Measurements from ENCODE around the gene DPP7. TPM values are rescaled to one million over a fixed set of nuclear protein-coding genes. Genes with fewer than 3 reads are reported as not detected.
"Not testable (repeated sequence)": the region's sequence is repeated elsewhere in the genome, so short reads cannot be mapped to it uniquely, and the experiment has no call there.

The DPP7 gene
- total RNA-seq, 2 donors from 2014 or later, result 20.1 to 30.6 TPM

DNA sequence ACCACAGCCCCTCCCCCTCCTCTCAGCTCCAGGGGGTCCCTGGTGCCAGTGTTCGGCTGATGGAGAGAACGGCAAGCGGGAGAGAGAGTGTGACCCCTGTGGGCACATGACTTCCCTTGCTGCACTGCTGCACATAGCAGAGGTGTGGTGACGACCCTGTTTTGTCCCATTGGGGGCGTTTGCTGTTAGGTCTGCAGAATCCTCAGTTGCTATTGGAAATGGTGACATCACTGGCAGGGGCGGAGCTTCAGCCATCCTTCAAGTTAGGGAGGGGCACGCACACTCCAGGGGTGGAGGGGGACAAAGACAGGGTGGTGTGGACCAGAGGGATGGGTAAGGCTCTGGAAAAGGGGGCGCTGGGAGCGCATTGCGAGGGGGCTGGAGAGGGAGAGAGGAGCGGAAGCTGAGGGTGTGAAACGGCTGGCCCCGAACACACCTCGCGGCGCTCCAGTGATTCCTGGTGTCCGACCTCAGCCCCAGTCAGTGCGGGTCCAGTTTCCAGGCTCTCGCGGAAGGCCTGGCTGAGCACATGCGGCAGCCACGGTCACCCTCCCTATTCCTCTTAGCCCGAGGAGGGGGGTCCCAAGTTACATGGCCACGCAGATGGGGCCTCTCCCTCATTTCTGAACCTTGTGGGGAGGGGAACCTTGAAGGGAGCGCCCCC, 23.7 kb upstream of the DPP7 start:
- TF ChIP-seq, protein P1, sequence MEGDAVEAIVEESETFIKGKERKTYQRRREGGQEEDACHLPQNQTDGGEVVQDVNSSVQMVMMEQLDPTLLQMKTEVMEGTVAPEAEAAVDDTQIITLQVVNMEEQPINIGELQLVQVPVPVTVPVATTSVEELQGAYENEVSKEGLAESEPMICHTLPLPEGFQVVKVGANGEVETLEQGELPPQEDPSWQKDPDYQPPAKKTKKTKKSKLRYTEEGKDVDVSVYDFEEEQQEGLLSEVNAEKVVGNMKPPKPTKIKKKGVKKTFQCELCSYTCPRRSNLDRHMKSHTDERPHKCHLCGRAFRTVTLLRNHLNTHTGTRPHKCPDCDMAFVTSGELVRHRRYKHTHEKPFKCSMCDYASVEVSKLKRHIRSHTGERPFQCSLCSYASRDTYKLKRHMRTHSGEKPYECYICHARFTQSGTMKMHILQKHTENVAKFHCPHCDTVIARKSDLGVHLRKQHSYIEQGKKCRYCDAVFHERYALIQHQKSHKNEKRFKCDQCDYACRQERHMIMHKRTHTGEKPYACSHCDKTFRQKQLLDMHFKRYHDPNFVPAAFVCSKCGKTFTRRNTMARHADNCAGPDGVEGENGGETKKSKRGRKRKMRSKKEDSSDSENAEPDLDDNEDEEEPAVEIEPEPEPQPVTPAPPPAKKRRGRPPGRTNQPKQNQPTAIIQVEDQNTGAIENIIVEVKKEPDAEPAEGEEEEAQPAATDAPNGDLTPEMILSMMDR (conservative IDR thresholded peaks at IDR 0.05), result peak; percentile 18
- no peaks in the 10 kb centered on the region for H3K9me3 ChIP-seq (ENCODE audit: control insufficient read depth, low read length)
- H3K36me3 Mint-ChIP-seq (ENCODE audit: low read depth), result no peaks in the 10 kb centered on the region
- 15 to 20% methylated on average over 13 to 25 of the region's 25 CpGs for WGBS, 2 experiments (ENCODE audit: insufficient coverage in 1 of 2, insufficient read length in 1 of 2)
- no peaks in the 10 kb centered on the region for H3K4me1 Mint-ChIP-seq
- H3K27me3 Mint-ChIP-seq (ENCODE audit: insufficient read depth), result peaks cover 87% of the 10 kb centered on the region
- peaks cover 95% of the 10 kb centered on the region for H3K27me3 ChIP-seq (ENCODE audit: control insufficient read depth, insufficient read depth, low read length, poor library complexity, severe bottlenecking)
- no peak overlapping the region for H3K27ac ChIP-seq (ENCODE audit: low read depth, low read length)
- H3K36me3 ChIP-seq (ENCODE audit: control insufficient read depth, insufficient read depth, low read length), result no peaks in the 10 kb centered on the region
- no peak overlapping the region for H3K9ac ChIP-seq (ENCODE audit: extremely low read depth, low read length, poor library complexity, severe bottlenecking)
- H3K9me3 Mint-ChIP-seq, result no peaks in the 10 kb centered on the region
- H3K27ac Mint-ChIP-seq, result no peak overlapping the region
- H3K4me3 Mint-ChIP-seq, result no peak overlapping the region
- H3K4me1 ChIP-seq (ENCODE audit: control insufficient read depth, insufficient read depth, low read length), result no peaks in the 10 kb centered on the region
- H3K4me3 ChIP-seq (ENCODE audit: low read length), result no peak overlapping the region
- DNase-seq, result peak; percentile 75

DNA sequence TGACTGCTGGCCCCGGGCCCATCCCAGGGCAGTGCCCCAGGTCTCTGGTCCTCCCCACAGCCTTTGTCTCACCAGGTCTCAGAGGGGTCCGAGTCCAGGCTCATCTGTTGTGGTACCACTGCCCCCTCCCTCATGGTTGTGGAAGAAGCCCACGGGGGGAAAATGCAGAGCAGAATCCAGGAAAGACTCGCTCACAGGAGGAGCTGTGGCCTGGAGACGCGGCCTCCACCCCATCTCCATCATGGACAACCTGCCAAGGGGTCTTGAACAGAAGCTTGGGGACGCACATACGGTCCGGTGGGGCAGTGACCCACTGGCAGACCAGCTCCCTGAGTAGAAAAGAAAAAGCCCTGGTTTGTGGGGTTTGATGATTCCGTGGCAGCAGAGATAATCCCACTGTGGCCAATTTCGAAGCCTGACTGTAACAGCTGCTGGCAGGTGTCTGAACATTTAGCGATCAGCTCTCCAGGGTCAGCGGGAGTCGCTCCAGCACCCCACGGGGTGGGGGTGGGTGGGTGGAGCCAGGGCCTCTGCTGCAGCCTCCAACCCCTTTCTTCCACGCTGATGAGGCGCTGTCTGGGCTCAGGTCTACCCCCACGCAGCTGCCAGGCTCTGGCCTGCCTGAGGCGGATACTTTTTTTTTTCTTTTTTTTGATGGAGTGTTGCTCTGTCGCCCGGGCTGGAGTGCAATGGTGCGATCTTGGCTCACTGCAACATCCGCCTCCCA, 22.5 kb upstream of the DPP7 start:
- Histone ChIP-seq H3K4me1 (ENCODE audit: control insufficient read depth, insufficient read depth, low read length) (no peaks in the 10 kb centered on the region), H3K9me3 (ENCODE audit: control insufficient read depth, low read length) (no peaks in the 10 kb centered on the region), H3K27me3 (ENCODE audit: control insufficient read depth, insufficient read depth, low read length, poor library complexity, severe bottlenecking) (peaks cover 90% of the 10 kb centered on the region), H3K27ac (ENCODE audit: low read depth, low read length) (no peak overlapping the region), H3K9ac (ENCODE audit: extremely low read depth, low read length, poor library complexity, severe bottlenecking) (no peak overlapping the region), H3K4me3 (ENCODE audit: low read length) (no peak overlapping the region), H3K36me3 (ENCODE audit: control insufficient read depth, insufficient read depth, low read length) (no peaks in the 10 kb centered on the region)
- Mint-ChIP-seq H3K27me3 (ENCODE audit: insufficient read depth) (peaks cover 83% of the 10 kb centered on the region), H3K4me1 (no peaks in the 10 kb centered on the region), H3K9me3 (no peaks in the 10 kb centered on the region), H3K36me3 (ENCODE audit: low read depth) (no peaks in the 10 kb centered on the region), H3K4me3 (no peak overlapping the region), H3K27ac (no peak overlapping the region)
- peak; percentile 31 for DNase-seq
- WGBS, 2 experiments (ENCODE audit: insufficient coverage in 1 of 2, insufficient read length in 1 of 2), result 80% methylated on average over 15 to 23 of the region's 23 CpGs
- TF ChIP-seq, protein P1 (conservative IDR thresholded peaks at IDR 0.05), result no peak

DNA sequence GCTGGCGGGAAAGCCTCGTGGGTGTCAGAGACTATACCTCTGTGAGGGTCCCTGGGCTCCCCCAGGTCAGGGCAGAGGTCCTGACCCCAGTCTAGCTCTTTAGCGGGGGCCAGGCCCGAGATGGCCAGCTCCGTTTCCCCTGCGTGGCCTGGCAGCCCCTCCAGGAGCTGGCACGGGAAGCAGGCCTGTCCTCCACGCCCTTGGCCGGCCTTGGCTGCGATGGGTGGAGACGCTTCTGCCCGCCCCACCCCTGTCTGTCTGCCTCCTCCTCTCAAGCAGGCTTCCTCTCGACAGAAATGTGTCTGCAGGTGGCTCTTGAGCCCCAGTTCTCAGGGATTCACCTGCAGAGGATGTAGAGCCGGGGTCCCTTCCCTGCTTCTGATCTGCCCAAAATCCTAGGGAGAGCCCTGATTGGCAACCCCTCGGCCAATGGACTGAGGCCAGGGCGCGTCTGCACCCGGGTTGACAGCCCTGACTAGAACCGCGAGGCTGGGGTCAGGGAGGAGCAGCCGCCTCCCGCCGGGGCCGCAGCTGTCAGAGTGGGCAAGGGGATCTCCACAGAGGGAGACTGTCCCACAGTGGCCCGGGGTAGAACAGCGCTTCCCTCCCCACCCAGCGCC, 21.8 kb upstream of the DPP7 start:
- 44 to 53% methylated on average over 22 to 27 of the region's 27 CpGs for WGBS, 2 experiments (ENCODE audit: insufficient coverage in 1 of 2, insufficient read length in 1 of 2)
- H3K9ac ChIP-seq (ENCODE audit: extremely low read depth, low read length, poor library complexity, severe bottlenecking), result no peak overlapping the region
- no peaks in the 10 kb centered on the region for H3K4me1 ChIP-seq (ENCODE audit: control insufficient read depth, insufficient read depth, low read length)
- no peak overlapping the region for H3K27ac ChIP-seq (ENCODE audit: low read depth, low read length)
- Mint-ChIP-seq H3K36me3 (ENCODE audit: low read depth) (no peaks in the 10 kb centered on the region), H3K27me3 (ENCODE audit: insufficient read depth) (peaks cover 78% of the 10 kb centered on the region), H3K4me3 (no peak overlapping the region), H3K9me3 (no peaks in the 10 kb centered on the region), H3K4me1 (no peaks in the 10 kb centered on the region), H3K27ac (no peak overlapping the region)
- peaks cover 83% of the 10 kb centered on the region for H3K27me3 ChIP-seq (ENCODE audit: control insufficient read depth, insufficient read depth, low read length, poor library complexity, severe bottlenecking)
- TF ChIP-seq, protein P1 (conservative IDR thresholded peaks at IDR 0.05), result no peak
- no peak overlapping the region for H3K4me3 ChIP-seq (ENCODE audit: low read length)
- DNase-seq, result peak; percentile 60
- no peaks in the 10 kb centered on the region for H3K36me3 ChIP-seq (ENCODE audit: control insufficient read depth, insufficient read depth, low read length)
- H3K9me3 ChIP-seq (ENCODE audit: control insufficient read depth, low read length), result no peaks in the 10 kb centered on the region

DNA sequence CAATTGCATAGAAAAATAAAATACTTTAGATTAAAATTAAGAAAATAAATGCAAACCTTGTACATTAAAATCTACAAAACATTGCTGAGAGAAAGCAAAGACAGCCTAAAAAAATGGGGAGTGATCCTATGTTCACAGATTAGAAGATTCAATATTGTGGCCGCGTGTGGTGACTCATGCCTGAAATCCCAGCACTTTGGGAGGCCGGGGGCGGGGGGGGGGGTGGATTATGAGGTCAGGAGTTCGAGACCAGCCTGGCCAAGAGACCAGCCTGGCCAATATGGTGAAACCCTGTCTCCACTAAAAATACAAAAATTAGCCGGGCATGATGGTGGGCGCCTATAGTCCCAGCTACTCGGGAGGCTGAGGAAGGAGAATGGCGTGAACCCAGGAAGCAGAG, 20.6 kb upstream of the DPP7 start:
- not testable (repeated sequence) for H3K27ac Mint-ChIP-seq; H3K4me1 ChIP-seq (ENCODE audit: control insufficient read depth, insufficient read depth, low read length); H3K27ac ChIP-seq (ENCODE audit: low read depth, low read length); H3K9ac ChIP-seq (ENCODE audit: extremely low read depth, low read length, poor library complexity, severe bottlenecking); H3K4me3 Mint-ChIP-seq; H3K9me3 ChIP-seq (ENCODE audit: control insufficient read depth, low read length); DNase-seq; H3K36me3 ChIP-seq (ENCODE audit: control insufficient read depth, insufficient read depth, low read length); H3K4me3 ChIP-seq (ENCODE audit: low read length); H3K9me3 Mint-ChIP-seq; H3K36me3 Mint-ChIP-seq (ENCODE audit: low read depth); H3K4me1 Mint-ChIP-seq
- WGBS, 2 experiments (ENCODE audit: insufficient coverage in 1 of 2, insufficient read length in 1 of 2), result 80 to 82% methylated on average over 4 to 9 of the region's 9 CpGs
- peaks cover 73% of the 10 kb centered on the region for H3K27me3 Mint-ChIP-seq (ENCODE audit: insufficient read depth)
- peaks cover 71% of the 10 kb centered on the region for H3K27me3 ChIP-seq (ENCODE audit: control insufficient read depth, insufficient read depth, low read length, poor library complexity, severe bottlenecking)
